ENCODE results near the gene CEP85L. TPM values are rescaled to one million over a fixed set of nuclear protein-coding genes. Genes with fewer than 3 reads are reported as not detected.

The CEP85L gene
- total RNA-seq, 3 donors from 2014 or later, result 3.7 to 13.6 (median 4.0) TPM

GRCh38 chr6:118630067-118630466, 21.3 kb downstream of the CEP85L start:
- Histone ChIP-seq H3K4me3 (no peak overlapping the region), H3K4me1 (ENCODE audit: low read depth) (no peaks in the 10 kb centered on the region), H3K36me3 (ENCODE audit: low read depth) (no peaks in the 10 kb centered on the region), H3K9me3 (peaks cover 3% of the 10 kb centered on the region)
- no peak for TF ChIP-seq CTCF (IDR thresholded peaks at IDR 0.05)
- ATAC-seq (no peak), DNase-seq (no peak)
- intact Hi-C loops (cut with DNase I, micrococcal nuclease), result no loop called here

GRCh38 chr6:118627724-118628123, 23.7 kb downstream of the CEP85L start:
- no peak for TF ChIP-seq CTCF (IDR thresholded peaks at IDR 0.05)
- intact Hi-C loops (cut with DNase I, micrococcal nuclease), result no loop called here
- no peak overlapping the region for H3K4me3 ChIP-seq
- H3K36me3 ChIP-seq (ENCODE audit: low read depth), result no peaks in the 10 kb centered on the region
- H3K9me3 ChIP-seq, result peaks cover 3% of the 10 kb centered on the region
- no peak for DNase-seq
- H3K4me1 ChIP-seq (ENCODE audit: low read depth), result no peaks in the 10 kb centered on the region
- no peak for ATAC-seq

- Histone ChIP-seq H3K4me1 (ENCODE audit: low read depth) (no peaks in the 10 kb centered on the region), H3K36me3 (ENCODE audit: low read depth) (no peaks in the 10 kb centered on the region), H3K4me3 (no peak overlapping the region), H3K9me3 (peaks cover 3% of the 10 kb centered on the region)
- ATAC-seq (no peak), DNase-seq (no peak)
- TF ChIP-seq CTCF (IDR thresholded peaks at IDR 0.05), result no peak
- intact Hi-C loops (cut with DNase I, micrococcal nuclease), result no loop called here
Observed at GRCh38 chr6:118625833-118626232, 25.6 kb downstream of the CEP85L start.

GRCh38 chr6:118621799-118622470, 29.5 kb downstream of the CEP85L start:
- peaks cover 3% of the 10 kb centered on the region for H3K4me1 ChIP-seq (ENCODE audit: low read depth)
- H3K9me3 ChIP-seq, result peaks cover 3% of the 10 kb centered on the region
- intact Hi-C loops (cut with DNase I, micrococcal nuclease), result no loop called here
- ATAC-seq (no peak), DNase-seq (no peak)
- H3K36me3 ChIP-seq (ENCODE audit: low read depth), result no peaks in the 10 kb centered on the region
- TF ChIP-seq CTCF (IDR thresholded peaks at IDR 0.05), result no peak
- H3K4me3 ChIP-seq, result no peak overlapping the region

- no peak for DNase-seq
- Histone ChIP-seq H3K36me3 (ENCODE audit: low read depth) (no peaks in the 10 kb centered on the region), H3K9me3 (no peaks in the 10 kb centered on the region), H3K4me1 (ENCODE audit: low read depth) (peaks cover 3% of the 10 kb centered on the region), H3K4me3 (no peak overlapping the region)
- TF ChIP-seq CTCF (IDR thresholded peaks at IDR 0.05), result no peak
- no peak for ATAC-seq
- intact Hi-C loops (cut with DNase I, micrococcal nuclease), result no loop called here
Observed at GRCh38 chr6:118620202-118620601, 31.2 kb downstream of the CEP85L start.

Data from mucosa of descending colon (tissue), 3 donors.